HG02588 (cell line): ENCODE results near the gene FARP2.

ENCODE experiments used
- ATAC-seq: cut with Tn5 transposase; IDR thresholded peaks from one replicate; pipeline ENCODE4 v1.9.1; 2021; ENCODE audit warnings: mild to moderate bottlenecking, moderate library complexity; ENCODE audit not compliant: unreplicated experiment

The FARP2 gene

DNA sequence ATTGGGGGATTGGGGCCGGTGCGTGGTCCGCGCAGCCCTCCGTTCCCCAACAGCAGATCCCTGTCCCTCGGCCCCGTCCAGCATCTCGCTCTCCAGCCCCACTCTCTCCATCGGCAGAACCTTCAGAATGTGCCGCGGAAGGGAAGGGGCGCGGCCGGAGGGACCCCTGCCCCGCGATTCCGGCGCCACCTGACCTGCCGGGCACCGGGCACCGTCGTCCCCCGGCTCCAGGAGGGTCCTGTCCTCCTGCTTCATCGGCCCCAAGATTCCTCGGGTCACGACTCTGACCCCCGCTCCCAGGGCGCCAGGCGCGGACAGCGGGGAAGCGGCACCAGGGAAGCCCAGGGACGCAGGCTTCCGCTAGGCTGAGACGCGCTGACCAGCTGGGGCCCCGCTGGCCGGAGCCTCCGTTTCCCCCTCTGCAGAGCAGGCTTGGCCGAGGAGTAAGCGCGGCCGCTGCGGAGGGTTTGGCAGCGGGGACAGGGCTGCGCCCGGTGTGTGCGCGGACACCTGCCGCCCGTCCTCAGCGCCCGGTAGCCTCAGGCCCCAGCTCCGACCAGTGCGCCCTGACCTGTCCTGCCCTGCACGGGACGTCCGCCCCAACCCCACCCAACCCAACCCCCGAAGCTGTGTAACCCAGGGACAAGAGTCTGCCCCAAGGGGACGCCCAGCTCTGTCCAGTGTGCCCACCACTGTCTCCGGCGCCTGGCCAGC lies 185.6 kb downstream of the FARP2 start:
- ATAC-seq = no peak

- ATAC-seq = no peak
Observed at GRCh38 chr2:241542278-241542605, 186.2 kb downstream of the FARP2 start.
